ENCODE results near the gene SPIRE2.
A peak's percentile ranks its signal among the peaks of the same experiment; 100 is the strongest.
"Not testable (repeated sequence)": the region's sequence is repeated elsewhere in the genome, so short reads cannot be mapped to it uniquely, and the experiment has no call there.

Gene SPIRE2

DNA sequence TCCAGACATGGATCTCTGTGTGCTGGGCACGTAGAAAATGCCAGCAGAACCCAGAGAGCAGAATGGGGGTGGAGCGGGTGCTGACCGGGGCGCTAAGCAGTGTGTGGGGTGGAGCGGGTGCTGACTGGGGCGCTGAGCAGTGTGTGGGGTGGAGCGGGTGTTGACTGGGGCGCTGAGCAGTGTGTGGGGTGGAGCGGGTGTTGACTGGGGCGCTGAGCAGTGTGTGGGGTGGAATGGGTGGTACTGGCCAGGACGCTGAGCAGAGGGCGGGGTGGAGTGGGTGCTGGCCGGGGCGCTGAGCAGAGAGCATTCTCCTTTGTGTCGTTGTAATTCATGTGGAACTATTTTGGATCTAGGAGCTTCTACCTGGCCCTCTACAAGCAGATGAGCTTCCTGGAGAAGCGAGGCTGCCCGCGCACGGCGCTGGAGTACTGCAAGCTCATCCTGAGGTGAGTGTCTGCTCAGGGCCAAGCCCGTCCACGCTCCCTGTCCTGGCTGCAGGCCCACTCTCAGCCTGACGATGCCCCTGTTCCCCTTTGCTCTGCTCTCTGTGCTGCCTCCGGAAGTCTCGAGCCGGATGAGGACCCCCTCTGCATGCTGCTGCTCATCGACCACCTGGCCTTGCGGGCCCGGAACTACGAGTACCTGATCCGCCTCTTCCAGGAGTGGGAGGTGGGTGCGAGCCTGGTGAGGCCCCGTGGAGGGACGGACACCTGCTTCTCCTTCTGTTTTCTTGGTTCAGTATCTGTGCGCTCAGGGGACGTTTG lies 70.1 kb downstream of the SPIRE2 start:
- DNase-seq, result no peak

DNA sequence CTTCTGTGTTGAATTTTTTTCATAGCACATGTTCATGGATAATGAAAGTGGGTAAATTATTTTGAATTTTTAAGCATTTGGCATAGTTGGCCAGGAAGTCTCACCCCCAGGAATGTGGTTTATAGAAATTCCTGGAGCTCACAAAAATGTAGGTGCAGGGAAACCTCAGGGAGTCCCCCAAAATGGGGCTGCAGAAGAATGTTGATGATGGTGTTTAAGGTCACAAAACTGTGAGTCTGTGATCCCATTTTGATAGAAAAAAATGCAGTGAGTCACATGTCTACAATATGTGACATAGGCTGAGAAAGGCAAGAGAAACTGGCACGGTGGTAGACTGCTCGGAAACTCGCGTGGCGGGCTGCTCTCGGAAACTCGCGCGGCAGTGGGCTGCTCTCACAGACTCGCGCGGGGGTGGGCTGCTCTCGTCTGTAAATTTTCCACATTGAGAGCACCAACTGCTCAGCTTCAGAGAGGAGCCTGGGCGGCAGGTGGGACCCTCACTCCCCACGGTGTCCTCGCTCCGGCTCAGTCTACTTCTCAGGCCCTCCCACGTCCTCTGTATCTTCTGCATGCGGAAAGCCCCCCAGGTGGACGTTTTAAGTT lies 71.7 kb downstream of the SPIRE2 start:
- DNase-seq, result no peak

DNA sequence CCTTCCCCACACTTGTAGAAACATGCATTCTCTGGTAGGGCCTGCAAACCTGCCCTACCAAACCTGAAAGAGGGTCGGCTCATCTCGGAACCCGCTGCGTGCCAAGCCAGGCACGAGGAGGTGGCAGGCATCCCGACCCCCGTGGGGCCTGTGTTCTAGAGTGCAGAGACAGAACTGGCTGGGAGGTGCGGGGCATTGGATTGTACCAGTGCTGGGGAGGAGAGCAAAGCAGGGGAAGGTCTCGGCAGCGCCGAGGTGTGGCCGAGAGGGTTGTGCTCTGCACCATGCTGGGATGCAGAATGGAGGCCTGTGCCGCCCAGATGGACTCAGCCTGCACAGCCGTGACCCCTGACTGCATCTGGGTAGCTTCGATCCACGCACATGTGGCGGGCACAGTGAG lies 72.6 kb downstream of the SPIRE2 start:
- no peak for DNase-seq

DNA sequence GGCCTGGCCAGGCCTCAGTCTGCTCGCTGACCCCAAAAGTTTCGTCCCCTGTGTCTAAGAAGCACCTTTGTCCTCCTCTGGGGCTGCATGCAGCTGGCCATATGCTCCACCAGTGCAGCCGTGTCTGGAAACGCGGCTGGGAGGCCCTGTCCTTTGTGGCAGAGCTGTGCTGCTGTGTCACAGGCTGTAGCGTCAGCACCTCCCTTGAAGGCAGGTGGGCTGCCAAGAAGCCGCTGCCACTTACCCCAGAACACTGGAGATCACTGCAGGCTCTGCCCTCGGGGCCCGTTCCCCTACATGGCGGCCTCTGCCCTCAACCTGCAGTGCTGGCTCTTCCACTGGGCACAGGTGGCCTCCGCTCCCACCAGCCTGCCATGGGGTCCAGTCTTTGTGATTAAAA lies 74.7 kb downstream of the SPIRE2 start:
- no peak for DNase-seq

DNA sequence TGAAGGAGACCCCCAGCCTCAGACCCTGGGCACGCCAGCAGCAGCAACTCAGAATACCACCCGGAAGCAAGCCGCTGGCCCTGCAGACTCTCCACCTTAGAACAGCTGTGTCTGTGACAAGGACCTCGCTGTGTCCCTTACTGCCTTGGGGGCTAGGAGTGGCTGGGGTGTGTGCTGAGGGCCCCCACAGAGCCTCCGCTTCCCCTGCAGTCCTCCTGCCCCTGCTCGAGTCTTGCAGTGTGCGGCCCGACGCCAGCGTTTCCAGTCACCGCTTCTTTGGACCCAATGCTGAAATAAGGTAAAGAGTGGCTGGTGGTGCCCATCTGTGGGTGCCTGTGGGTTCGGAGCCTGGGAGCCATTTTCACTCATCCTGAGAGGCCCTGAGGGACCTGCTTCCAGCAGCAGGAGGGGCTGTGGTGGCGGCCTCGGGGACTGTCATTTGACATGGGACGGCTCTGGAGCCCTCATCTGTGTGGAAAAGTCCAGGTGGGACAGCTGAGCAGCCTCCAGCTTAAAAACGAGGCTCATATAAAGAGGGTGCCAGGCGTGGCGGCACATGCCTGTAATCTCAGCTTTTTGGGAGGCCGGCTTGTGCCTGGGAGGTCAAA lies 75.7 kb downstream of the SPIRE2 start:
- no peak for DNase-seq

DNA sequence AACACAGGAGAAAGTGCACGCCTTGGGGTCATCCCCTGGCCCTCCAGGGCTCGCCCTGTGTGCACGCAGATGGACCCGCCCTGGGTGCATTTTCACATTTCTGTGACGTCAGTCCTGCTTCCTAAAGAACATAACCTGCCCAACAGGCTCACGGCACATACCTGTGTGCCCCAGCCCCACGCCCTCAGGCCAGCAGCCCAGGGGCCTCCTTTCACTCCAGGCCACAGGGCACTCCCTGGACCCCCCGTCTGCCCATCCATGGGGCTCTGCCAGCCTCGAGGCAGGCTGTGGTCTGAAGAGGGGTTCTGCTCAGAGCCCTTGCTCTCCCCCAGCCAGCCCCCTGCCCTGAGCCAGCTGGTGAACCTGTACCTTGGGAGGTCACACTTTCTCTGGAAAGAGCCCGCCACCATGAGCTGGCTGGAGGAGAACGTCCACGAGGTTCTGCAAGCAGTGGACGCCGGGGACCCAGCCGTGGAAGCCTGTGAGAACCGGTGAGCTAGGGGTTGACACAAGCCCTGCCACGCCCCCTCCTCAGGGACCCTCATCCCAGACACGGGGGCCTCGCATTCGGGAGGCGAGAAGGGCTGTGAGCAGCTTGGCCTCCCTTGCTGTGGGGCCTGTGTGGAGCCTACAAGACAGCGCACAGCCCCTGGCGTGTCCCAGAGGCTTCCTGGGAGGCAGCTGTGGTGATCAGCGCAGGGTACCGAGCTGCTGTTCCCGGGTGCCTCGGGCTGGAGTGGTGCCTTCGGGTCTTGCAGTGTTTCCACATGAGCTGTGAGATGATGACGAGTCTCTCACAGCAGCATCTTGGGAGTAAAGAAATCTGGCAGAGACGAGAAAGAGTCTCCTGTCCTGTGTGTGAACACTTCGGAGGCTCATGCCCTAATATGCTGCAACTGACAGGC lies 76.6 kb downstream of the SPIRE2 start:
- DNase-seq, result no peak

DNA sequence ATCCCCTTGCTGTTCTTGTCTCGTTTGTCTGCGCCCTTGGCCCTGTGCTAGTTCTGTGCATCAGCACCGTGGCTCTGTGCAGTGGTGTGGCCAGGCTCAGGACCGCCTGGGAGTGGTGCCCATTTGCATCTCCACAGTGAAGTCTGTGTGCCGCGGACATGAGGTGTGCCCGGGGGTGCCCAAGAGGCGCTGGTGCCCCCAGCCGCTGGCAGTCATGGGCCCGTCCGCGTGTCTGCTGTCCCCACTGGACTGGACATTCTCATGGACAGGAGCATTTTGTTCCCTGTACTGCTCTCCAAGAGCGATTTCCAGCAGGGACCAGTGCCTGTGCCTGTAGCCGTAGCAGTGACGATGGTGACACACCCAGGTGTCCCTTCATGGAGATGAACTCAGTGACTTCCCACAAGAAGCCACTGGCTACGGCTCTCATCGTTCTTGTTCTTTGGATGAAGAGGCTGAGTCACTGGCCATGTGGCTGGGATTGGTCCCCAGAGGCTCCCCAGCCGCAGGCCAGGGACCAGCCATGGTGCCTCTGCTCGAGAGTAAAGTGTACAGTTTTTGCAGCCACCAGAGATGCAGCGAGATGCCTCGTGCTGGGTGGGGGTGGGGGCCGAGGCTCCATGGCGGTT lies 77.3 kb downstream of the SPIRE2 start:
- no peak for DNase-seq

DNA sequence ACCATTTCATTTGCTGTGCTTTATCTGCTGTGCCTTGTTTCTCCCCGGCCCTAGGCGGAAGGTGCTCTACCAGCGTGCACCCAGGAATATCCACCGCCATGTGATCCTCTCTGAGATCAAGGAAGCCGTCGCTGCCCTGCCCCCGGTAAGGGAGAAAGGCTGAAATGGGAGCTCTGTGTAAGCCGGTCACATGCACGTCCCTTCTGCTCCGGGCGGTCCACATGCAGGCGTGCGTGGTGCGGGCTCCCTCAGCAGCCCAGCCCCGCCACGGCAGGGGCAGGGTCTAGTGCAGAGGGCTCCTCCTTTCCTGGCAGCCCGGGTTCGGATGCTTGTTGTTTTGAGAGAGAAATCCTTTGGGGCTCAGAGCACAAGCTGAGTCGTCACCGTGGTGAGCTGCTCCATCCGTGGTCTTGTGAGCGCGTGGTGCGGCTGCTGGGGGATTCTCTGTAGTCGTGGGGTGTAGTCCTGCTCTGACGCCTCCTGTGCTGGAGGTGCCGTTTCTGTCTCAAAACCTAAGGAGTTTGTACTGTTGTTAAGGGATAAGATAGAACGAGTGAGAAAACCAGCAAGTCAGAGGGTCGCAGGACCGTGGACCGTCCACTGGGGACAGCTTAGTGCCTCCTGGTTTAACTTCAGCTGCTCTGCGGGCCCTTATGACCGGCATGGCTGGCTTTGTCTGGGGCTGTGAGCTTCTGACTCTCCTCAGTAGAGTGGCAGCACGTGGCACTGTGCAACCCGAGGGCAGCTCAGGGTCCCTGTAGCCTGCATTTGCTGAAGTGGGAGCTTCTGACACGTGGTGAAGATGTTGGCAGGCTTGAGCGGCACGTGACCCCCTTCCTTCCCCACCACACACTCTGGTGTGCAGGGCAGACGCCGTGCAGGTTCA lies 78.1 kb downstream of the SPIRE2 start:
- DNase-seq, result no peak

DNA sequence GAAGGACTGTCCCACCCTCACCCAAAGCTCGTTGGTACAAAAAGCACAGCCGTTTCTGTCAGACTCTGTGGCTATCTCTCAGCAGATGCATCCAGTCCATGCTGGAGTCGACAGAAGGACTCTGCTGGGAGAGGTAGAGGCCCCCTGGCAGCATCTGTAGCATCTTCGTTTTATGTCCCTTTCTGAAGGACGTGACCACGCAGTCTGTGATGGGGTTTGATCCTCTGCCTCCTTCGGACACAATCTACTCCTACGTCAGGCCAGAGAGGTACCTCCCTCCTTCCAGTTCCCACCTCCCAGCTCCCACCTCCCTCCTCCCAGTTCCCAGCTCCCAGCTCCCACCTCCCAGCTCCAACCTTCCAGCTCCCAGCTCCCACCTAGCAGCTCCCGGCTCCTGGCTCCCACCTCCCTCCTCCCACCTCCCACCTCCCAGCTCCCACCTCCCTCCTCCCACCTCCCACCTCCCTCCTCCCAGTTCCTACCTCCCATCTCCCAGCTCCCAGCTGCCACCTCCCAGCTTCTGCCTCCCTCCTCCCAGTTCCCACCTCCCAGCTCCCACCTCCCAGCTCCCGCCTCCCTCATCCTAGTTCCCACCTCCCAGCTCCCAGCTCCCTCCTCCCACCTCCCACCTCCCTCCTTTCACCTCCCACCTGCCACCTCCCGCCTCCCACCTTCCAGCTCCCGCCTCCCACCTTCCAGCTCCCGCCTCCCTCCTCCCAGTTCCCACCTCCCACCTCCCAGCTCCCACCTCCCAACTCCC lies 79.0 kb downstream of the SPIRE2 start:
- no peak for DNase-seq

DNA sequence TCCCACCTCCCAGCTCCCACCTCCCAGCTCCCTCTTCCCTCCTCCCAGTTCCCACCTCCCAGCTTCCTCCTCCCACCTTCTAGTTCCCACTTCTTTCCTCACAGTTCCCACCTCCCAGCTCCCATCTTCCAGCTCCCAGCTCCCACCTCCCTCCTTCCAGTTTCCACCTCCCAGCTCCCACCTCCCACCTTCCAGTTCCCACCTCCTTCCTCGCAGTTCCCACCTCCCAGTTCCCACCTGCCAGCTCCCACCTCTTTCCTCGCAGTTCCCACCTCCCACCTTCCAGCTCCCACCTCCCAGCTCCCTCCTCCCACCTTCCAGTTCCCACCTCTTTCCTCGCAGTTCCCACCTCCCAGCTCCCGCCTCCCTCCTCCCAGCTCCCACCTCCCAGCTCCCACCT lies 80.0 kb downstream of the SPIRE2 start:
- no peak for DNase-seq

DNA sequence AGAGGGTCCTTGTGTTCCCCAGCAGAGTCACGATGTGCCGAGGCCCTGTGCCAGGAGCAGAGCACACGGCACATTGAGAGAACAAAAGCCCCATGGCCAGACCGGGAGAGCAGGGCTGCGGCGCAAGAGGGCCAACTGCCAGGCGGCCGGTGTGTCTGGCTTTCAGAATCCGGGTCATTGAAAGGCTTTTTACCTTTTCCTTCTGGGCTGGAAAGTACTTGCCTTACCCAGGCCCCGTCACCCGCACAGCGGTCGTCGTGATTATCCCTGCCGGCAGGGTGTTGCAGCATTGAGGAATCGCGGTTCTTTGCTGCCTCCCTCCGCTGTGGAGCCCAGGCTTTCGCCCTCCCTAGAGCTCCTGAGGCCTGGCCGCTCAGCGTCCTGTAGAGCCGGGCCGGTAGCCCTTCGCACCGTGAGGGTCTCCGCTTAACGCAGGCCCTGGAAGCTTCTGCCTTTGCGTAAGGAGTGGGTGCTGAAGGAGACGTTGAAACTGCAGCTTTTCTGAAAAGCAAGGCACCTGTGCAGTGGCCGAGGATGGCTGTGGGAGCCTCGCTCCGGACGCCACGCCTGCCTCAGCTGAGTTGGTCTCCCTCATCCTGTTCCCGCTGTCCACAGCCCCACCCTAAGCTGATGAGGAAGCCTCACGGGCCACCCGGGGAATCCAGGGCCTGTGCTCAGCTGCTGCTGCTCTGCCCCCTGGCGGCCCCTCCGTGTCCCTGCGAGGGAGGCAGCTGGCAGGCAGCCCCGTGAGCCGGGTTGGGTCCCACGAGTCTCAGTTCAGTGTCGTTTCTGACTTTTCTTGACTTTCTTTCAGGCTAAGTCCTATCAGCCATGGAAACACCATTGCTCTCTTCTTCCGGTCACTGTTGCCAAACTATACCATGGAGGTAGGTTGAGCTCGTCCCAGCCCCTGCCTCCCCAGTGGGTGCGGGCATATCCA lies 81.8 kb downstream of the SPIRE2 start:
- DNase-seq, result peak; percentile 81

DNA sequence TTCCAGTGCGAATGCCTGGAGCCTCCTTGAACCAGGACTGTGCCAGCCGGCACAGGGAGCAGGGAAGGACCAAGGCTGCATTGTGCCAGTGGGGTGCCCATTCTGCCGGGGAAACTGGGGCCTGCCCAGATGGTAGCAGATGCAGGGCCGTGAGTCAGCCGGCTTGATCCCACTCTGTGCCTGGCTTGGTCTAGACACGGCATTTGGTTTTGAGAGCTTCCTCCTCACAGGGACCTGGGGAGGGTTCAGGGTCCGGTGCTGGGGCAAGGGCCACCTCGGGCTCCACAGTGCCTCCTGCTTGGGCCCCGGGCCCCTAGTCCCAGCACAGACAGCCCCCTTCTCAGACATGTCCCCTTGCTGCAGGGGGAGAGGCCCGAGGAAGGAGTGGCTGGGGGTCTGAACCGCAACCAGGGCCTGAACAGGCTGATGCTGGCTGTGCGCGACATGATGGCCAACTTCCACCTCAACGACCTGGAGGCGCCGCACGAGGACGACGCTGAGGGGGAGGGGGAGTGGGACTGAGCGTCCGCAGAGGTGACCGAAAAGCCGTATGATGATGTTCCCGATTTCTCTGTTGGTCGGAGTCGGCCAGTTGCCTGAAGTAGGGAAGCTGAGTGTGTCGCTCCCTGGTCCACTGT lies 82.6 kb downstream of the SPIRE2 start:
- no peak for DNase-seq

DNA sequence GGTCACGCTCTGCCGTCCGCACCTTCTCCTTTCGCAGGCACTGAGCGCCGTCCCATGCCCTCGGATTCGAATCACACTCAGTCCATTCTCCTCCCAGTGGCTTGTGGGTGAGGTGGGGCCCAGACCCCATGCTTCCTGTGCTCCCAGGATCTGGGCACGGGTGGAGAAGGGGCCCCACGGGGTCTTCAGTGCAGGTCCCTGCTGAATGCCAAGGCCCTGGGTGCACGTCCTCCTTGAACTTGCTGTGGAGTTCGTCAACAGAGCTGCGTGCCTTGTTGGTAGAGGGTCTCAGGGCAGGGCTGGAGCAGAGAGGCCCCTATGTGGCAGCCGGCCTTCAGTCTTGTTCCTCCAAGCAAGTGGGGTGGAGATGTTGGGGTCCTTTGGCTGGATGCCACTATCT lies 83.1 kb downstream of the SPIRE2 start:
- no peak for DNase-seq

DNA sequence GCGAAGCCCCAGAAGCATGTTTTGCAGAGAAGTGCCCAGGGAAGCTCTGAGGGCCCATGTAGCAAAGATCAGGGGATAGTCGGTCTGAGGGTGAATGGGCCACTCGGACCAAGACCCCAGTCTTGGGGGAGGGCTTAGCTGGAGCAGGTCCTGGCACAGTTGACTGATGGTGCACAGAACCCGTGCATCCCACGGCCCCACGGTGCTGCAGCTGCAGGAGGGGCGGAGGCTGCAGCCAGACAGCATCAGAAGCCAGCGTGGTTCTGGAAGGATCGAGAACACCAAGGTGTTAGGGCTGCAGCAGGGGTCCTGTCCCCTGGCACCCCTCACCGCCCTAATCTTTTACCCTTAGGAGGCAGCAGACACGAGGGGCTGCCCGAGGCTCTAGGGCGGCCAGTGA lies 83.9 kb downstream of the SPIRE2 start:
- no peak for DNase-seq

DNA sequence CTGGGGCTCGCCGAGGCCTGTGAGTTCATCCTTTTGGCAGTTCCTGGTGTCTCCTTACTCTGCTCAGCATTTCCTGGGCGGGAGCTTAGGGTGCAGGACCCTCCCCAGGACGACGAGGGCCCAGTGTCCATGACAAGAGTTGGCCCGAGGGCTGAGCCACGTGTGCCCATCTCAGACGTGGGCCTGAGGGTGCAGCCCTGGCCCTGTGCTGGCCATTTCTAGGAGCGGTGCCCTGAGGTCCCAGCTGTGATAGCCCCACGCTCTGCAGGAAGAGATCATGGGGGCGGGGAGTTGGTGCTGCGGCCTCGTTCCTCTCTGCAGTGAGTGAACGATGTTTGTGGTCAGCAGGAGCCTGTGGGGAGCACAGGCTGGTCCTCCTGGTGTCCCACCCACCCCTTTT lies 84.4 kb downstream of the SPIRE2 start:
- DNase-seq, result no peak

DNA sequence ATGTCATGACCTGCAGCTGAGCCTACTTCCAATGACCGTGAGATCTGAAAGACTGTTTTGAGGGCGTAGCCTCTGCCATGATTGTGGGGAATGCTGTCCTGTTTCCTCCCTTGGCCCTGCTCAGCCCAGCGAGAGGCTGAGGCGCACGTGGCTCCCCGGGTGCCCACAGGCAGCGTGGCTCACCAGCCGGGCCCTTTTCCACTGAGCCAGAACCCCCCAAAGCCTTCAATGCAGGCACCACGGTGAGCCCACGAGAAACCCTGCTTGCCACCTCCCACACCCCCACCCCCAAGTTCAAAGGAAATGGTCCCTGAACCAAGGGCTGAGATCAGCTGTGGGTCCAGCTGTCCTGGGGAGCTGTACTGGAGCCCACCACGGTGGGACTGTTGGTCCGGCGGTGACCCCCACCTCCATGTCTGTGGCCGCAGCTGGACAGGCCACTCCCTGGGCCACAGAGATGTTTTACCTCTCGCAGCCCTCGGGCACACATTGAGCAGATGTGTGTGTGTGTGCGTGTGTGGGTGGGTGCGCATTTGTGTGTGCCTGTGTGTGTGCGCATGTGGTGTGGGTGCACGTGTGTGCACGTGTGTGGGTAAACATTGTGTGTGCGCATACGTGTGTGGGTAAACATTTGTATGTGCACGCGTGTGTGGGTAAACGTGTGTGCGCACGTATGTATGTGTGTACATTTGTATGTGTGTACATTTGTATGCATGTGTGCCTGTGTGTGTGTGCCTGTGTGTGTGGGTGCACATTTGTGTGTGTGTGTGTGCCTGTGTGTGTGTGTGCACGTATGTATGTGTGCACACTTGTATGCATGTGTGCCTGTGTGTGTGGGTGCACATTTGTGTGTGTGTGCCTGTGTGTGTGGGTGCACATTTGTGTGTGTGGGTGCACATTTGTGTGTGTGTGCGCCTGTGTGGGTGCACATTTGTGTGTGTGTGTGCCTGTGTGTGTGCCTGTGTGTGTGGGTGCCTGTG lies 85.4 kb downstream of the SPIRE2 start:
- DNase-seq, result no peak

DNA sequence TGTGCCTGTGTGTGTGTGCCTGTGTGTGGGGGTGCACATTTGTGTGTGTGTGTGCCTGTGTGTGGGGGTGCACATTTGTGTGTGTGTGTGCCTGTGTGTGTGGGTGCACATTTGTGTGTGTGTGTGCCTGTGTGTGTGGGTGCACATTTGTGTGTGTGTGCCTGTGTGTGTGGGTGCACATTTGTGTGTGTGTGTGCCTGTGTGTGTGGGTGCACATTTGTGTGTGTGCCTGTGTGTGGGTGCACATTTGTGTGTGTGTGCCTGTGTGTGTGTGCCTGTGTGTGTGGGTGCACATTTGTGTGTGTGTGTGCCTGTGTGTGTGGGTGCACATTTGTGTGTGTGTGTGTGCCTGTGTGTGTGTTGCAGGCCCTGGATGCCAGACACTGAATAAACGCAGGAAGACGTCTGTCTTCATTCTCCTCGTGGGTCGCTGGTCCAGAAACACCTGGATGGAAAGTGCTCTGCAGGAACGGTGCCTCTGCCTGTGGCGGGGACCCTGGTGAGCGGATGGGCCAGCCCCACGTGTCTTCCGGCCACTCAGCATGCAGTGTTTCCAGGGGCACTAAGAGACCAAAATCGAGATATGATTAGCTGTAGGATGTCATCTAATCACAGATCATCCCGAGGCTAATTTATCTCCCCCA lies 86.5 kb downstream of the SPIRE2 start:
- not testable (repeated sequence) for DNase-seq
